Tibial nerve (tissue), 3 donors: Measurements from ENCODE around the gene COQ6.

Experiments used
- POLR2A ChIP-seq, 2 donors: fragments of 450-650 bp; IDR thresholded peaks; one replicate each; pipeline ENCODE4 v1.6.1; 2017; ENCODE audit warnings: antibody characterized with exemption in 2 of 2, mild to moderate bottlenecking in 2 of 2, moderate library complexity in 2 of 2
- TF ChIP-seq, protein P1 (sequence below), 5 experiments: fragments of 200-600 bp in 3 of 5; fragments of 450-650 bp in 2 of 5; sonication (generic) in 3 of 5; IDR thresholded peaks; one replicate each; pipeline ENCODE4 v1.5.1; 2016 to 2019; ENCODE audit warnings: antibody characterized with exemption in 5 of 5, mild to moderate bottlenecking in 3 of 5, moderate library complexity in 2 of 5

- TF ChIP-seq, protein P1, sequence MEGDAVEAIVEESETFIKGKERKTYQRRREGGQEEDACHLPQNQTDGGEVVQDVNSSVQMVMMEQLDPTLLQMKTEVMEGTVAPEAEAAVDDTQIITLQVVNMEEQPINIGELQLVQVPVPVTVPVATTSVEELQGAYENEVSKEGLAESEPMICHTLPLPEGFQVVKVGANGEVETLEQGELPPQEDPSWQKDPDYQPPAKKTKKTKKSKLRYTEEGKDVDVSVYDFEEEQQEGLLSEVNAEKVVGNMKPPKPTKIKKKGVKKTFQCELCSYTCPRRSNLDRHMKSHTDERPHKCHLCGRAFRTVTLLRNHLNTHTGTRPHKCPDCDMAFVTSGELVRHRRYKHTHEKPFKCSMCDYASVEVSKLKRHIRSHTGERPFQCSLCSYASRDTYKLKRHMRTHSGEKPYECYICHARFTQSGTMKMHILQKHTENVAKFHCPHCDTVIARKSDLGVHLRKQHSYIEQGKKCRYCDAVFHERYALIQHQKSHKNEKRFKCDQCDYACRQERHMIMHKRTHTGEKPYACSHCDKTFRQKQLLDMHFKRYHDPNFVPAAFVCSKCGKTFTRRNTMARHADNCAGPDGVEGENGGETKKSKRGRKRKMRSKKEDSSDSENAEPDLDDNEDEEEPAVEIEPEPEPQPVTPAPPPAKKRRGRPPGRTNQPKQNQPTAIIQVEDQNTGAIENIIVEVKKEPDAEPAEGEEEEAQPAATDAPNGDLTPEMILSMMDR (IDR thresholded peaks at IDR 0.05): no peak
- TF ChIP-seq POLR2A (IDR thresholded peaks at IDR 0.05): no peak
These were observed 5.5 kb upstream of the COQ6 start for GRCh38 chr14:73944432-73945158.
